MCF 10A (cell line): ENCODE measurements around the gene RFC5. TPM values are rescaled to one million over a fixed set of nuclear protein-coding genes. Genes with fewer than 3 reads are reported as not detected.

Experiments
- BruUV-seq: library from RNA; stranded (reverse); fragments of 400-500 nt; replicated peaks from 2 replicates; lab custom pipeline; 2021; lab: Mats Ljungman, UMichigan
- CTCF ChIA-PET: fragments of 300-600 bp; sonication (Branson Sonifier 250); formaldehyde crosslinking; extraction: SDS; loops from one replicate; lab custom pipeline; 2021; ENCODE audit warnings: antibody characterized with exemption, inconsistent platforms; lab: Yijun Ruan, JAX
- POLR2A ChIA-PET: fragments of 300-600, 350-650 bp; sonication (Branson Sonifier 250); formaldehyde crosslinking; extraction: SDS; loops from one replicate; lab custom pipeline; 2020; ENCODE audit warnings: antibody characterized with exemption, inconsistent platforms; lab: Yijun Ruan, JAX
- DNase-seq: peaks from one replicate; pipeline ENCODE4 v3.0.0-alpha.2; 2018; ENCODE audit not compliant: unreplicated experiment
- H3K27ac Mint-ChIP-seq: one replicate; pipeline ENCODE4 v1.8.0; 2022; ENCODE audit warnings: mild to moderate bottlenecking, low read depth, mixed read lengths; ENCODE audit not compliant: unreplicated experiment
- H3K27me3 Mint-ChIP-seq: one replicate; pipeline ENCODE4 v1.8.0; 2022; ENCODE audit warnings: mixed read lengths; ENCODE audit not compliant: insufficient read depth, unreplicated experiment
- H3K36me3 Mint-ChIP-seq: one replicate; pipeline ENCODE4 v1.8.0; 2022; ENCODE audit warnings: mild to moderate bottlenecking, moderate library complexity, mixed read lengths; ENCODE audit not compliant: insufficient read depth, unreplicated experiment
- H3K4me1 Mint-ChIP-seq: one replicate; pipeline ENCODE4 v1.8.0; 2022; ENCODE audit warnings: mixed read lengths; ENCODE audit not compliant: insufficient read depth, unreplicated experiment
- H3K4me3 Mint-ChIP-seq: one replicate; pipeline ENCODE4 v1.8.0; 2022; ENCODE audit warnings: mild to moderate bottlenecking, moderate library complexity, mixed read lengths; ENCODE audit not compliant: unreplicated experiment
- H3K9me3 Mint-ChIP-seq: one replicate; pipeline ENCODE4 v1.8.0; 2022; ENCODE audit warnings: mixed read lengths; ENCODE audit not compliant: unreplicated experiment
- intact Hi-C: fragments of 100-400 bp; cut with micrococcal nuclease; formaldehyde crosslinking; loops from 2 replicates; pipeline ENCODE4 v1.14.1; 2022
- total RNA-seq: library from RNA; stranded (reverse); gene quantifications from 2 replicates; pipeline ENCODE4 v1.2.3, GENCODE V29; 2022
- TF ChIP-seq, protein P1 (sequence below): fragments of 200-600 bp; IDR thresholded peaks from one replicate; pipeline ENCODE4 v1.8.0; 2022; ENCODE audit warnings: antibody characterized with exemption, mild to moderate bottlenecking; ENCODE audit not compliant: unreplicated experiment

Gene RFC5
- total RNA-seq, 1 experiment from 2014 or later: 13.9 TPM

- H3K27me3 Mint-ChIP-seq: peaks cover 53% of the 10 kb centered on the region
- POLR2A ChIA-PET: no interaction called here
- no peak overlapping the region for H3K27ac Mint-ChIP-seq
- TF ChIP-seq, protein P1, sequence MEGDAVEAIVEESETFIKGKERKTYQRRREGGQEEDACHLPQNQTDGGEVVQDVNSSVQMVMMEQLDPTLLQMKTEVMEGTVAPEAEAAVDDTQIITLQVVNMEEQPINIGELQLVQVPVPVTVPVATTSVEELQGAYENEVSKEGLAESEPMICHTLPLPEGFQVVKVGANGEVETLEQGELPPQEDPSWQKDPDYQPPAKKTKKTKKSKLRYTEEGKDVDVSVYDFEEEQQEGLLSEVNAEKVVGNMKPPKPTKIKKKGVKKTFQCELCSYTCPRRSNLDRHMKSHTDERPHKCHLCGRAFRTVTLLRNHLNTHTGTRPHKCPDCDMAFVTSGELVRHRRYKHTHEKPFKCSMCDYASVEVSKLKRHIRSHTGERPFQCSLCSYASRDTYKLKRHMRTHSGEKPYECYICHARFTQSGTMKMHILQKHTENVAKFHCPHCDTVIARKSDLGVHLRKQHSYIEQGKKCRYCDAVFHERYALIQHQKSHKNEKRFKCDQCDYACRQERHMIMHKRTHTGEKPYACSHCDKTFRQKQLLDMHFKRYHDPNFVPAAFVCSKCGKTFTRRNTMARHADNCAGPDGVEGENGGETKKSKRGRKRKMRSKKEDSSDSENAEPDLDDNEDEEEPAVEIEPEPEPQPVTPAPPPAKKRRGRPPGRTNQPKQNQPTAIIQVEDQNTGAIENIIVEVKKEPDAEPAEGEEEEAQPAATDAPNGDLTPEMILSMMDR: no peak
- peaks cover 12% of the 10 kb centered on the region for H3K4me1 Mint-ChIP-seq
- H3K4me3 Mint-ChIP-seq: peak overlapping the region; percentile 73
- no TSS peak for BruUV-seq
- no peak for DNase-seq
- intact Hi-C loops: no loop called here
- peaks cover 8% of the 10 kb centered on the region for H3K9me3 Mint-ChIP-seq
- CTCF ChIA-PET: no interaction called here
- no peaks in the 10 kb centered on the region for H3K36me3 Mint-ChIP-seq
Observed at GRCh38 chr12:117968151-117968789, 48.2 kb upstream of the RFC5 start.

DNA sequence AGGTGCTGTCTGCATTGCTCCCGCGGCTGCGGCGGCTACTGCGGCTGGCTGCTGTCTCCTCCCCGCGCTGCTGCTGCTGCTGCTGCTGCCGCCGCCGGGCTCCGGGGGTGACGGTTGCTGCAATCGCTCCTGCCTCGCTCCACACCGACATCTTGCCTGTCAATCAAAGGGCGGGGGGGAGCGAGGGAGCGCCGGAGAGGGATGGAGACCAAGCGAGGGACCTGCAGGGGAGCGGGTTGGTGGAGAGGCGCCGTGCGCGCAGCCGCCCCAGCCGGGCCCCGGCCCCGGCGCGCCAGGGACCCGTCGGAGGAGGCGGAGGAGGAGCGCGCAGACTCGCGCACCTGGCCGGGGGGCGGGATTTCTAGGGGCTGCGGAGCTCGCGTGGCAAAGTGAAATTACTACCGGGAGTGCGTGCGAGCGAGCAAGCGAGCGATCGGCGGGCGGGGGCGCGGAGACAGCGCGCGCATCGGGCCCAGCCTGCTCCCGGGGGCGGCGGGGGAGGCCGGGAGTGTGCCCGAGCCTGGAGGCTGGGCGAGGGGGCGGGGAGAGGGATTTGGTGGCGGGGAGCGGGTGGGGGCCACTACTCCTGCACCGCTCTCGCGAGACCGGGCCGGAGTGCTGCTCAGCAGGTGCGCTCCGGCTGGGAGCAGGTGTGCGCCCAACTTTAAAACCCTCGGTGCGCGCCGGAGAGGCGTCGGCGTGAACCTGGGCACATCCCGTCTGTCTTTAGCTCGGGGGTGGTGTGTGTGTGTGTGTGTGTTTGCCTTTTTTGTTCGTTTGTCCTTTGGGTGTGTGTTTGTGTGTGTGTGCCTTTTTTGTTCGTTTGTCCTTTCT, 47.5 kb upstream of the RFC5 start, which contains the start of gene KSR2:
Gene KSR2, minus strand, starts transcription at position 165 of the 834 bp plus-strand sequence. CDS start 735 bp downstream, outside the sequence.
- DNase-seq: peak; percentile 46
- TF ChIP-seq, protein P1: no peak
- BruUV-seq: no TSS peak
- POLR2A ChIA-PET: interaction anchor here (0.7 kb wide), 1 partner anchor 54 kb away, joined by 3 read pairs; no protein-coding TSS in a partner anchor
- H3K27ac Mint-ChIP-seq: no peak within 1 kb of the TSS
- H3K27me3 Mint-ChIP-seq: peaks cover 51% of the 10 kb centered on the region
- H3K4me1 Mint-ChIP-seq: peaks cover 12% of the 10 kb centered on the region
- H3K36me3 Mint-ChIP-seq: no peaks in the 10 kb centered on the region
- peak within 1 kb of the TSS; percentile 73 for H3K4me3 Mint-ChIP-seq
- CTCF ChIA-PET: no interaction called here
- intact Hi-C loops: no loop called here
- H3K9me3 Mint-ChIP-seq: peaks cover 8% of the 10 kb centered on the region

DNA sequence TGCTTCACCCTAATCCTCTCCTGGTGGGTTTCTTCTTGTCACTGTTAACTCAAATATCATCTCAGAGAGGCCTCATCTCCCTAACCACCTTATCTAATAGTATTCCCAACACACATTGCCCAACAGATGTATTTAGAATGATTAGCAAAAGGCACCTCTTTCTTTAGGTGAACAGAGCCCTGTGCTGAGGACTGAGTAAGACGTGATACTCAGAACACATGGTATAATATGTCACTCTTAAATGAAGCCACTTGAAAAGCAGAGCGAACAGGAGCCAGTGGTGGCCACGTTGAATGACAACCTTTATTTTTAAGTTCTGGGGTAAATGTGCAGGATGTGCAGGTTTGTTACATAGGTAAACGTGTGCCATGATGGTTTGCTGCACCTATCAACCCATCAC, 46.2 kb upstream of the RFC5 start:
- no TSS peak for BruUV-seq
- H3K27ac Mint-ChIP-seq: no peak overlapping the region
- CTCF ChIA-PET: no interaction called here
- H3K4me1 Mint-ChIP-seq: peaks cover 12% of the 10 kb centered on the region
- no peak overlapping the region for H3K4me3 Mint-ChIP-seq
- POLR2A ChIA-PET: no interaction called here
- TF ChIP-seq, protein P1: no peak
- no peaks in the 10 kb centered on the region for H3K36me3 Mint-ChIP-seq
- intact Hi-C loops: no loop called here
- peaks cover 38% of the 10 kb centered on the region for H3K27me3 Mint-ChIP-seq
- H3K9me3 Mint-ChIP-seq: peaks cover 8% of the 10 kb centered on the region
- DNase-seq: no peak

DNA sequence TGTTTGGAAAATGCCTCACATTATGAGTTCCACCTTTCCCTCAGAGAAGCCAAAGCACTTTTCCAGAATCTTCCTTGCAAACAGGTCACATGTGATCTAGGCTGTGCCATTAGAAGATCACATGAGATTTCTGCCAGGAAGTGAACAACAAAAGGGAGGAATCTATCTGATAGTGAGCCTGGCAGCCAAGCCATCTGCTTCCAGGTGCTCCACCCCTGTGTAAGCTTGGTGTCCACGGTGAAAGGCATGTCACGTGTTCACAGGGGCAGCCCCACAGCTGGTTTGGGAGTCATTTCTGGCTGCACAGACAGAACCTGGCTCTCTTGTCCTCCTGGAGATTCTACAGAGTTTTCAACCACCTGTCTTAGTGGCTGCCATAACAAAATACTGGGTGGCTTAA, 44.2 kb upstream of the RFC5 start:
- ChIA-PET CTCF (no interaction called here), POLR2A (no interaction called here)
- TF ChIP-seq, protein P1: no peak
- intact Hi-C loops: no loop called here
- Mint-ChIP-seq H3K9me3 (peaks cover 8% of the 10 kb centered on the region), H3K27me3 (peaks cover 18% of the 10 kb centered on the region), H3K27ac (no peak overlapping the region), H3K36me3 (no peaks in the 10 kb centered on the region), H3K4me1 (peaks cover 12% of the 10 kb centered on the region), H3K4me3 (no peak overlapping the region)
- BruUV-seq: no TSS peak
- DNase-seq: no peak
